SK-N-SH (cell line): ENCODE data around the gene ENTPD2. TPM values are rescaled to one million over a fixed set of nuclear protein-coding genes. Genes with fewer than 3 reads are reported as not detected.

Source experiments
- CTCF ChIA-PET: fragments of 300-600, 350-600 bp; formaldehyde crosslinking; extraction: SDS; loops from one replicate; lab custom pipeline; 2021; lab: Yijun Ruan, JAX
- POLR2A ChIA-PET: fragments of 350-600 bp; sonication (Branson Sonifier 250); formaldehyde crosslinking; extraction: SDS; loops from one replicate; lab custom pipeline; 2020; ENCODE audit warnings: antibody characterized with exemption, inconsistent platforms; lab: Yijun Ruan, JAX
- DNase-seq: peaks from one replicate; pipeline ENCODE4 v3.0.0; 2012
- H2AFZ ChIP-seq: fragments of 200-600 bp; sonication (generic); 2 replicates; pipeline ENCODE4 v1.8.1; 2016; ENCODE audit warnings: antibody characterized with exemption, mild to moderate bottlenecking, low read depth
- H3F3A ChIP-seq: fragments of 200-600 bp; sonication (generic); replicated peaks from 2 replicates; pipeline ENCODE3; 2016; ENCODE audit warnings: antibody characterized with exemption, mild to moderate bottlenecking; ENCODE audit not compliant: insufficient read depth
- H3K27ac ChIP-seq, 2 experiments: fragments of 200-500 bp in 1 of 2; fragments of 200-600 bp in 1 of 2; sonication (Bioruptor generic) in 1 of 2; sonication (generic), shearing (Covaris generic) in 1 of 2; 2 replicates each; pipeline versions ENCODE4 v1.5.1 to v1.6.1; 2014 to 2016; ENCODE audit warnings: low read depth in 2 of 2, inconsistent platforms in 1 of 2, low read length in 1 of 2, mild to moderate bottlenecking in 1 of 2, mixed read lengths in 1 of 2
- H3K27me3 ChIP-seq: fragments of 200-600 bp; sonication (generic), shearing (Covaris generic); 2 replicates; pipeline ENCODE4 v1.6.1; 2016; ENCODE audit warnings: mixed run types; ENCODE audit not compliant: insufficient read depth
- H3K36me3 ChIP-seq, 2 experiments: fragments of 200-500 bp in 1 of 2; fragments of 200-600 bp in 1 of 2; sonication (Bioruptor generic) in 1 of 2; sonication (generic) in 1 of 2; replicated peaks in 1 of 2; 2 replicates each; pipeline versions ENCODE3 to v1.5.1; 2014 to 2016; ENCODE audit warnings: low read length in 1 of 2, mild to moderate bottlenecking in 1 of 2; ENCODE audit not compliant: insufficient read depth in 2 of 2, control insufficient read depth in 1 of 2
- H3K4me1 ChIP-seq, 2 experiments: fragments of 200-500 bp in 1 of 2; fragments of 200-600 bp in 1 of 2; sonication (Bioruptor generic) in 1 of 2; sonication (generic), shearing (Covaris generic) in 1 of 2; 2 replicates each; pipeline versions ENCODE4 v1.5.1 to v1.6.1; 2014 to 2016; ENCODE audit warnings: low read depth in 1 of 2, low read length in 1 of 2, mixed run types in 1 of 2; ENCODE audit not compliant: insufficient read depth in 2 of 2, control insufficient read depth in 1 of 2
- H3K4me2 ChIP-seq: fragments of 200-600 bp; sonication (generic), shearing (Covaris generic); 2 replicates; pipeline ENCODE4 v1.6.1; 2017; ENCODE audit warnings: mixed run types
- H3K4me3 ChIP-seq, 2 experiments: fragments of 200-500 bp in 1 of 2; fragments of 200-600 bp in 1 of 2; sonication (Bioruptor generic) in 1 of 2; sonication (generic), shearing (Covaris generic) in 1 of 2; 2 replicates each; pipeline versions ENCODE4 v1.5.1 to v1.8.1; 2014 to 2016; ENCODE audit warnings: low read depth in 2 of 2, inconsistent platforms in 1 of 2, low read length in 1 of 2, mild to moderate bottlenecking in 1 of 2, mixed read lengths in 1 of 2, moderate library complexity in 1 of 2
- H3K79me2 ChIP-seq: fragments of 200-600 bp; sonication (generic); 2 replicates; pipeline ENCODE4 v1.8.1; 2017; ENCODE audit warnings: mild to moderate bottlenecking; ENCODE audit not compliant: insufficient read depth
- H3K9ac ChIP-seq: fragments of 200-600 bp; sonication (generic); 2 replicates; pipeline ENCODE4 v1.6.1; 2017; ENCODE audit warnings: mixed run types
- H3K9me2 ChIP-seq: fragments of 200-600 bp; sonication (generic); 2 replicates; pipeline ENCODE4 v1.6.1; 2017; ENCODE audit warnings: mixed run types
- H3K9me3 ChIP-seq: fragments of 200-600 bp; sonication (generic); 2 replicates; pipeline ENCODE4 v1.6.1; 2017; ENCODE audit warnings: mixed run types, mild to moderate bottlenecking, moderate library complexity
- H4K20me1 ChIP-seq: fragments of 200-600 bp; sonication (generic); 2 replicates; pipeline ENCODE4 v1.6.1; 2017; ENCODE audit warnings: mild to moderate bottlenecking, mixed run types; ENCODE audit not compliant: insufficient read depth
- CHD2 ChIP-seq: fragments of 150-350 bp; IDR thresholded peaks from 2 replicates; pipeline ENCODE4 v1.6.1; 2018; ENCODE audit warnings: low read length; ENCODE audit not compliant: partially characterized antibody
- FOSL2 ChIP-seq: IDR thresholded peaks from 2 replicates; pipeline ENCODE4 v1.4.0; 2012; ENCODE audit warnings: low read depth, mild to moderate bottlenecking, moderate library complexity, borderline replicate concordance
- FOXM1 ChIP-seq: IDR thresholded peaks from 2 replicates; pipeline ENCODE4 v1.4.0; 2012; ENCODE audit warnings: low read depth, mild to moderate bottlenecking
- GATA2 ChIP-seq: sonication (generic); formaldehyde crosslinking; IDR thresholded peaks from 2 replicates; pipeline ENCODE4 v1.5.0; 2020; ENCODE audit warnings: mild to moderate bottlenecking, missing genetic modification reagents
- MEF2A ChIP-seq: IDR thresholded peaks from 2 replicates; pipeline ENCODE4 v1.4.0; 2012; ENCODE audit warnings: low read depth, borderline replicate concordance
- MXI1 ChIP-seq: IDR thresholded peaks from 2 replicates; pipeline ENCODE4 v1.6.1; 2012; ENCODE audit warnings: mild to moderate bottlenecking, low read depth, low read length, improper control_type of control experiment
- NRF1 ChIP-seq: IDR thresholded peaks from 2 replicates; pipeline ENCODE4 v1.6.1; 2012; ENCODE audit warnings: low read depth, mild to moderate bottlenecking, low read length
- RCOR1 ChIP-seq: fragments of 150-350 bp; IDR thresholded peaks from 2 replicates; pipeline ENCODE4 v1.6.1; 2017; ENCODE audit warnings: antibody characterized with exemption, low read length
- RFX5 ChIP-seq: IDR thresholded peaks from 2 replicates; pipeline ENCODE4 v1.6.1; 2012; ENCODE audit warnings: mild to moderate bottlenecking, improper control_type of control experiment, low read length
- RXRA ChIP-seq: IDR thresholded peaks from 2 replicates; pipeline ENCODE4 v1.4.0; 2012; ENCODE audit warnings: low read depth, mild to moderate bottlenecking, borderline replicate concordance
- SMC3 ChIP-seq: IDR thresholded peaks from 2 replicates; pipeline ENCODE4 v1.6.1; 2012; ENCODE audit warnings: low read depth, low read length, improper control_type of control experiment
- TCF12 ChIP-seq: IDR thresholded peaks from 2 replicates; pipeline ENCODE4 v1.4.0; 2012
- TEAD4 ChIP-seq: IDR thresholded peaks from 2 replicates; pipeline ENCODE4 v1.4.0; 2012; ENCODE audit warnings: mild to moderate bottlenecking, borderline replicate concordance; ENCODE audit not compliant: insufficient read depth
- YY1 ChIP-seq: IDR thresholded peaks from 2 replicates; pipeline ENCODE4 v1.4.0; 2012; ENCODE audit warnings: low read depth, mild to moderate bottlenecking
- WGBS: methylation state at CpG from one replicate; pipeline ENCODE4 v1.1.6; 2017; ENCODE audit warnings: low lambda C conversion rate; 5-methylcytosine and 5-hydroxymethylcytosine counted together
- polyA plus RNA-seq, 3 experiments: library from polyadenylated mRNA; depleted of rRNA; stranded (reverse); fragments of >200 nt; gene quantifications; 2 replicates each; pipeline ENCODE4 v1.2.3, GENCODE V29; 2012
- TF ChIP-seq, protein P1 (sequence below): IDR thresholded peaks from 2 replicates; pipeline ENCODE4 v1.4.0; 2012; ENCODE audit warnings: low read depth
- TF ChIP-seq, protein P2 (sequence below): IDR thresholded peaks from 2 replicates; pipeline ENCODE4 v1.6.1; 2012; ENCODE audit warnings: mild to moderate bottlenecking, low read depth, low read length, moderate library complexity
- TF ChIP-seq, protein P3 (sequence below): IDR thresholded peaks from 2 replicates; pipeline ENCODE4; 2012
- TF ChIP-seq, protein P4 (sequence below): IDR thresholded peaks from 2 replicates; pipeline ENCODE4 v1.4.0; 2012; ENCODE audit warnings: low read depth, borderline replicate concordance

The ENTPD2 gene
- polyA plus RNA-seq, 1 of the 3 experiments (the other 2 are of a cell fraction) = not detected

DNA sequence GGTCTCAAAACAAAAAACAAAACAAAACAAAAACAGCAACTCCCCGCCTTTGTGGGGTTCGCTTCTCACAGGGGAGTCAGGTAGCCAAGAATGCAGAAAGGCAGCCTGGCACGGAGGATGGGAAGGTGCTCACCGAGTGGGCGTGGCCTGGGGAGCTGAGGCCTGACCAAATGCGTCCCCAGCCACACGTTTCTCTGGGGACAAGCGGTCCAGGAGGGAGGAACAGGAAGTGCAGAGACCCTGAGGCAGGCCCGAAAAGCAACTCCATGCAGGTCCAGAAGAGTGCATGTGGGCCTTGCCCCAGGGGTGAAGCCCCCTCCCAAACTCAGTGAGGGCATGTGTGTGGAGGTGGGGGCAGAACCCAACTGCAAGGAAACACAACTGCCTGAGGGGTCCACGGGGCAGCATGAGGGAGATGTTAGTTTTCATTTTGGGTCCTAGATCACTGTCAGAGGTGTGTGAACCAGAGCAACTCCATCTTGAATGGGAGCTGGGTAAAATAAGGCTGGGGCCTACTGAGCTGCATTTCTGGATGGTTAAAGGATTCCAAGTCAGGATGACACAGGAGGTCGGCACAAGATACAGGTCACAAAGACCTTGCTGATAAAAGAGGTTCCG lies 20.9 kb upstream of the ENTPD2 start:
- H2AFZ ChIP-seq = no peak overlapping the region
- DNase-seq = no peak
- ChIA-PET POLR2A (no interaction called here), CTCF (interaction anchor here (3.5 kb wide), 1 partner anchor 19 kb away, joined by 10 read pairs; no protein-coding TSS in a partner anchor)
- H3K4me3 ChIP-seq = no peak overlapping the region
- H3F3A ChIP-seq = peaks cover 13% of the 10 kb centered on the region
- H3K27me3 ChIP-seq = no peaks in the 10 kb centered on the region
- H3K9ac ChIP-seq = no peak overlapping the region
- 91% methylated on average over 12 of the region's 12 CpGs for WGBS
- no peak overlapping the region for H3K4me2 ChIP-seq
- H3K36me3 ChIP-seq = peaks cover under 1 to 3% of the 10 kb centered on the region in 2 experiments
- H3K4me1 ChIP-seq = peaks cover 0 to 21% of the 10 kb centered on the region in 2 experiments; a peak in 1 of 4 replicates
- no peaks in the 10 kb centered on the region for H3K9me2 ChIP-seq
- TF ChIP-seq RFX5 (no peak), CHD2 (no peak), MXI1 (no peak), FOXM1 (no peak)
- H3K79me2 ChIP-seq = no peaks in the 10 kb centered on the region
- no peaks in the 10 kb centered on the region for H3K9me3 ChIP-seq
- H4K20me1 ChIP-seq = no peaks in the 10 kb centered on the region
- no peak overlapping the region for H3K27ac ChIP-seq

DNA sequence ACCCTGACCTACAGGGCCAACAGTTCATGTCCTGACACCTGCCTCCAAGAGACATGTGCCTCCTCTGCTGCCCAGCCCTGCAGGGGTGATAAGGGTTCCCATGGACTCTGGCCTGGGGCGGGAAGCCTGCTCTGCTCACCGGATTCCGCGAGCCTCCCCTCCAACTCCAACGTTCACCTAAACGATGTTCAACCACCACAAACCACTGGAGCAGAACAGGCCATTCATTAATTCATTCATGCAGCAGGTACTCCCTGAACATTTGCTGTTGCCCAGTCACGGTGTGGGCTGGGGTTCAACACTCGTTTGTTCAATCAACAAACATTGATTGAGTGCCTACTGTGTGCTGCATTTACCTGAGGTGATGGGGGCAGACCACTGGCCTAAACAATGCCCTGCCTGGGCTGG lies 20.1 kb upstream of the ENTPD2 start:
- TF ChIP-seq RCOR1 (no peak), FOXM1 (no peak), TEAD4 (no peak), GATA2 (CRISPR knock-in tag) (no peak), FOSL2 (no peak), YY1 (no peak), RXRA (no peak), NRF1 (no peak), SMC3 (no peak), MEF2A (no peak), TCF12 (no peak)
- TF ChIP-seq, protein P1, sequence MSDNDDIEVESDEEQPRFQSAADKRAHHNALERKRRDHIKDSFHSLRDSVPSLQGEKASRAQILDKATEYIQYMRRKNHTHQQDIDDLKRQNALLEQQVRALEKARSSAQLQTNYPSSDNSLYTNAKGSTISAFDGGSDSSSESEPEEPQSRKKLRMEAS = no peak
- TF ChIP-seq, protein P2, sequence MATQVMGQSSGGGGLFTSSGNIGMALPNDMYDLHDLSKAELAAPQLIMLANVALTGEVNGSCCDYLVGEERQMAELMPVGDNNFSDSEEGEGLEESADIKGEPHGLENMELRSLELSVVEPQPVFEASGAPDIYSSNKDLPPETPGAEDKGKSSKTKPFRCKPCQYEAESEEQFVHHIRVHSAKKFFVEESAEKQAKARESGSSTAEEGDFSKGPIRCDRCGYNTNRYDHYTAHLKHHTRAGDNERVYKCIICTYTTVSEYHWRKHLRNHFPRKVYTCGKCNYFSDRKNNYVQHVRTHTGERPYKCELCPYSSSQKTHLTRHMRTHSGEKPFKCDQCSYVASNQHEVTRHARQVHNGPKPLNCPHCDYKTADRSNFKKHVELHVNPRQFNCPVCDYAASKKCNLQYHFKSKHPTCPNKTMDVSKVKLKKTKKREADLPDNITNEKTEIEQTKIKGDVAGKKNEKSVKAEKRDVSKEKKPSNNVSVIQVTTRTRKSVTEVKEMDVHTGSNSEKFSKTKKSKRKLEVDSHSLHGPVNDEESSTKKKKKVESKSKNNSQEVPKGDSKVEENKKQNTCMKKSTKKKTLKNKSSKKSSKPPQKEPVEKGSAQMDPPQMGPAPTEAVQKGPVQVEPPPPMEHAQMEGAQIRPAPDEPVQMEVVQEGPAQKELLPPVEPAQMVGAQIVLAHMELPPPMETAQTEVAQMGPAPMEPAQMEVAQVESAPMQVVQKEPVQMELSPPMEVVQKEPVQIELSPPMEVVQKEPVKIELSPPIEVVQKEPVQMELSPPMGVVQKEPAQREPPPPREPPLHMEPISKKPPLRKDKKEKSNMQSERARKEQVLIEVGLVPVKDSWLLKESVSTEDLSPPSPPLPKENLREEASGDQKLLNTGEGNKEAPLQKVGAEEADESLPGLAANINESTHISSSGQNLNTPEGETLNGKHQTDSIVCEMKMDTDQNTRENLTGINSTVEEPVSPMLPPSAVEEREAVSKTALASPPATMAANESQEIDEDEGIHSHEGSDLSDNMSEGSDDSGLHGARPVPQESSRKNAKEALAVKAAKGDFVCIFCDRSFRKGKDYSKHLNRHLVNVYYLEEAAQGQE = no peak
- TF ChIP-seq, protein P3, sequence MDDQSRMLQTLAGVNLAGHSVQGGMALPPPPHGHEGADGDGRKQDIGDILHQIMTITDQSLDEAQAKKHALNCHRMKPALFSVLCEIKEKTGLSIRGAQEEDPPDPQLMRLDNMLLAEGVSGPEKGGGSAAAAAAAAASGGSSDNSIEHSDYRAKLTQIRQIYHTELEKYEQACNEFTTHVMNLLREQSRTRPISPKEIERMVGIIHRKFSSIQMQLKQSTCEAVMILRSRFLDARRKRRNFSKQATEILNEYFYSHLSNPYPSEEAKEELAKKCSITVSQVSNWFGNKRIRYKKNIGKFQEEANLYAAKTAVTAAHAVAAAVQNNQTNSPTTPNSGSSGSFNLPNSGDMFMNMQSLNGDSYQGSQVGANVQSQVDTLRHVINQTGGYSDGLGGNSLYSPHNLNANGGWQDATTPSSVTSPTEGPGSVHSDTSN = no peak
- TF ChIP-seq, protein P4, sequence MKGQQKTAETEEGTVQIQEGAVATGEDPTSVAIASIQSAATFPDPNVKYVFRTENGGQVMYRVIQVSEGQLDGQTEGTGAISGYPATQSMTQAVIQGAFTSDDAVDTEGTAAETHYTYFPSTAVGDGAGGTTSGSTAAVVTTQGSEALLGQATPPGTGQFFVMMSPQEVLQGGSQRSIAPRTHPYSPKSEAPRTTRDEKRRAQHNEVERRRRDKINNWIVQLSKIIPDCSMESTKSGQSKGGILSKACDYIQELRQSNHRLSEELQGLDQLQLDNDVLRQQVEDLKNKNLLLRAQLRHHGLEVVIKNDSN = no peak
- TF ChIP-seq, all 33 proteins: peak for 0
- Histone ChIP-seq H3K79me2 (0 out of 2 replicates have a peak, but pooled peaks cover 3% of the 10 kb centered on the region), H3K4me1 (peaks cover 0 to 27% of the 10 kb centered on the region in 2 experiments; a peak in 1 of 4 replicates), H3K9me3 (no peaks in the 10 kb centered on the region), H2AFZ (no peak overlapping the region), H3K27ac (no peak overlapping the region), H3F3A (peaks cover 13% of the 10 kb centered on the region), H3K36me3 (no peaks in the 10 kb centered on the region), H4K20me1 (no peaks in the 10 kb centered on the region; the same call in 1 of the 2 replicates), H3K4me3 (no peak overlapping the region), H3K4me2 (no peak overlapping the region), H3K9me2 (no peaks in the 10 kb centered on the region), H3K27me3 (no peaks in the 10 kb centered on the region), H3K9ac (no peak overlapping the region)
- 89% methylated on average over 8 of the region's 8 CpGs for WGBS
- ChIA-PET POLR2A (no interaction called here), CTCF (interaction anchor here (16.8 kb wide), 1 partner anchor 24 kb away, joined by 803 read pairs; the partner anchor contains the start of genes ENTPD2 and NPDC1)
- DNase-seq = no peak
